ENCODE data around the gene POLR2I. TPM values are rescaled to one million over a fixed set of nuclear protein-coding genes. Genes with fewer than 3 reads are reported as not detected.

Gene POLR2I
- total and polyA plus RNA-seq, 2 of the 13 experiments (the other 11 are each of a cell fraction or from before 2014, with no cell fraction given) = 40.5 to 104 TPM

DNA sequence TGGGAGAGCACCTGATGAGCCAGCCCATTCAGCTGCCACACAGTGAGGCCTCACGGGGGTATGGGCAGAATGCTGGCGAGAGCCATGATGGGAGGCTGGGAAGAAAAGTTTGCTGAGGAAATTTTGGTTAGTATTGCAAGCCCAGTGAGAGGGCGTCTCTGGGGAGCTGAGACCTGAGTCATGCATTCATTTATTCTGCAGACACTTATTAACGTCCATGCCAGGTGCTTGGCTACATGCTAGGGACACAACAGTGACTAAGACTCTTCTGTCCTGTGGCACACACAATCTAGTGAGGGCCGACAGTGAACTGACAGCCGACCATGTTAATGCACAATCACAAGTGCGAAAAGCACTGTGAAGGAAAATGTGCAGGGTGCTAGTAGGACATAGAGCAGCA lies 32.8 kb downstream of the POLR2I start (continued):
- no peak for TF ChIP-seq ZNF335 (CRISPR knock-in tag; IDR thresholded peaks at IDR 0.05)
- no peak for TF ChIP-seq NONO (IDR thresholded peaks at IDR 0.05)
- TF ChIP-seq NONO (CRISPR knock-in tag; conservative IDR thresholded peaks at IDR 0.05) = no peak
- no peak for TF ChIP-seq ELF1 (CRISPR knock-in tag; IDR thresholded peaks at IDR 0.05)
- TF ChIP-seq, protein P1, sequence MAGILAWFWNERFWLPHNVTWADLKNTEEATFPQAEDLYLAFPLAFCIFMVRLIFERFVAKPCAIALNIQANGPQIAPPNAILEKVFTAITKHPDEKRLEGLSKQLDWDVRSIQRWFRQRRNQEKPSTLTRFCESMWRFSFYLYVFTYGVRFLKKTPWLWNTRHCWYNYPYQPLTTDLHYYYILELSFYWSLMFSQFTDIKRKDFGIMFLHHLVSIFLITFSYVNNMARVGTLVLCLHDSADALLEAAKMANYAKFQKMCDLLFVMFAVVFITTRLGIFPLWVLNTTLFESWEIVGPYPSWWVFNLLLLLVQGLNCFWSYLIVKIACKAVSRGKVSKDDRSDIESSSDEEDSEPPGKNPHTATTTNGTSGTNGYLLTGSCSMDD (CRISPR knock-in tag; IDR thresholded peaks at IDR 0.05) = no peak
- TF ChIP-seq, protein P2, sequence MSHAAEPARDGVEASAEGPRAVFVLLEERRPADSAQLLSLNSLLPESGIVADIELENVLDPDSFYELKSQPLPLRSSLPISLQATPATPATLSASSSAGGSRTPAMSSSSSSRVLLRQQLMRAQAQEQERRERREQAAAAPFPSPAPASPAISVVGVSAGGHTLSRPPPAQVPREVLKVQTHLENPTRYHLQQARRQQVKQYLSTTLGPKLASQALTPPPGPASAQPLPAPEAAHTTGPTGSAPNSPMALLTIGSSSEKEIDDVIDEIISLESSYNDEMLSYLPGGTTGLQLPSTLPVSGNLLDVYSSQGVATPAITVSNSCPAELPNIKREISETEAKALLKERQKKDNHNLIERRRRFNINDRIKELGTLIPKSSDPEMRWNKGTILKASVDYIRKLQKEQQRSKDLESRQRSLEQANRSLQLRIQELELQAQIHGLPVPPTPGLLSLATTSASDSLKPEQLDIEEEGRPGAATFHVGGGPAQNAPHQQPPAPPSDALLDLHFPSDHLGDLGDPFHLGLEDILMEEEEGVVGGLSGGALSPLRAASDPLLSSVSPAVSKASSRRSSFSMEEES (CRISPR knock-in tag; IDR thresholded peaks at IDR 0.05) = no peak
- no peak for TF ChIP-seq MAF1 (CRISPR knock-in tag; IDR thresholded peaks at IDR 0.05; ENCODE audit: borderline replicate concordance)
- no peak for TF ChIP-seq TAF15 (IDR thresholded peaks at IDR 0.05; ENCODE audit: low read depth, low read length, poor library complexity, severe bottlenecking)
- TF ChIP-seq KDM6A (CRISPR knock-in tag; IDR thresholded peaks at IDR 0.05; ENCODE audit: low read depth) = no peak
- TF ChIP-seq YEATS2 (CRISPR knock-in tag; IDR thresholded peaks at IDR 0.05; ENCODE audit: borderline replicate concordance) = no peak

DNA sequence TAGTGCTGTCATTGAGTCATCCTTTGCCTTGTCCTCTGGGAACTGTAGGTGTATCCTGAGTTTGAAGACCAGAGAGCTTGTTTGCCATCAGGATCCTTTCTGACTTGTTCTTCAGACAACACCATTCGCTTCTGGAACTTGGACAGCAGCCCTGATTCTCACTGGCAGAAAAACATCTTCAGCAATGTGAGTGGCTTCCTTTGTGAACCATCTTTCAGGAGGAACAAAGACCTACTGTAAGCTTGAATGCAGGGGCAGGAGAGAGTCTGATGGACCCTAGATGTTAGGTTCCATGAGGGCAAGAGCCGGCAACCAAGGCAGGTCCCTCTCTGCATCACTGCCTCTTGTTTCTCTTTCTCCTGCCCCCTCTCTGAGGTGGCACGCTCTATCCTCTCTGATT lies 33.3 kb downstream of the POLR2I start:
- Histone ChIP-seq H3K36me3 (replicated peaks in 1 of 2; ENCODE audit: control insufficient read depth in 1 of 2, insufficient read depth in 2 of 2, low read length in 2 of 2) (peaks cover 15 to 40% of the 10 kb centered on the region in 2 experiments), H4K20me1 (ENCODE audit: insufficient read depth, low read length) (no peaks in the 10 kb centered on the region), H3K27ac (ENCODE audit: extremely low read length, insufficient read depth, low read length) (no peak overlapping the region), H2AFZ (ENCODE audit: low read length) (no peak overlapping the region), H3K79me2 (ENCODE audit: insufficient read depth, low read length) (no peaks in the 10 kb centered on the region), H3K9me3 (ENCODE audit: low read length) (no peaks in the 10 kb centered on the region), H3K4me3 (replicated peaks in 1 of 3; ENCODE audit: insufficient read depth in 1 of 3, low read depth in 2 of 3, low read length in 3 of 3) (no peak overlapping the region), H3K9ac (ENCODE audit: insufficient read depth, low read depth, low read length) (no peak overlapping the region), H3K27me3 (ENCODE audit: control insufficient read depth in 1 of 2, insufficient read depth in 2 of 2, low read length in 2 of 2) (no peaks in the 10 kb centered on the region), H3K4me2 (ENCODE audit: low read depth, low read length) (no peak overlapping the region), H3K4me1 (ENCODE audit: insufficient read depth, low read length) (peaks cover 13% of the 10 kb centered on the region)
- 98% methylated on average over 3 of the region's 3 CpGs for WGBS (ENCODE audit: low lambda C conversion rate)
- BruUV-seq (replicated peaks) = no TSS peak
- CTCF ChIA-PET (ENCODE audit: low intra/inter-chr PET ratio, low total read pairs) = no interaction called here
- in situ Hi-C loops (cut with HindIII; ENCODE audit: extremely low pct_ligation_motif_present, low pct_unique_long_range_greater_than_20kb) (no loop called here), intact Hi-C loops (cut with micrococcal nuclease; ENCODE audit: unreplicated experiment) (no loop called here)
- POLR2A ChIA-PET = no interaction called here
- DNase-seq (ENCODE audit: low spot score) (no peak), ATAC-seq (no peak), FAIRE-seq (no peak)
- TF ChIP-seq, protein P3, sequence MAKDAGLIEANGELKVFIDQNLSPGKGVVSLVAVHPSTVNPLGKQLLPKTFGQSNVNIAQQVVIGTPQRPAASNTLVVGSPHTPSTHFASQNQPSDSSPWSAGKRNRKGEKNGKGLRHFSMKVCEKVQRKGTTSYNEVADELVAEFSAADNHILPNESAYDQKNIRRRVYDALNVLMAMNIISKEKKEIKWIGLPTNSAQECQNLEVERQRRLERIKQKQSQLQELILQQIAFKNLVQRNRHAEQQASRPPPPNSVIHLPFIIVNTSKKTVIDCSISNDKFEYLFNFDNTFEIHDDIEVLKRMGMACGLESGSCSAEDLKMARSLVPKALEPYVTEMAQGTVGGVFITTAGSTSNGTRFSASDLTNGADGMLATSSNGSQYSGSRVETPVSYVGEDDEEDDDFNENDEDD (CRISPR knock-in tag; IDR thresholded peaks at IDR 0.05; ENCODE audit: borderline replicate concordance) = no peak
- TF ChIP-seq, protein P4, sequence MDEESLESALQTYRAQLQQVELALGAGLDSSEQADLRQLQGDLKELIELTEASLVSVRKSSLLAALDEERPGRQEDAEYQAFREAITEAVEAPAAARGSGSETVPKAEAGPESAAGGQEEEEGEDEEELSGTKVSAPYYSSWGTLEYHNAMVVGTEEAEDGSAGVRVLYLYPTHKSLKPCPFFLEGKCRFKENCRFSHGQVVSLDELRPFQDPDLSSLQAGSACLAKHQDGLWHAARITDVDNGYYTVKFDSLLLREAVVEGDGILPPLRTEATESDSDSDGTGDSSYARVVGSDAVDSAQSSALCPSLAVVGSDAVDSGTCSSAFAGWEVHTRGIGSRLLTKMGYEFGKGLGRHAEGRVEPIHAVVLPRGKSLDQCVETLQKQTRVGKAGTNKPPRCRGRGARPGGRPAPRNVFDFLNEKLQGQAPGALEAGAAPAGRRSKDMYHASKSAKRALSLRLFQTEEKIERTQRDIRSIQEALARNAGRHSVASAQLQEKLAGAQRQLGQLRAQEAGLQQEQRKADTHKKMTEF (CRISPR knock-in tag; IDR thresholded peaks at IDR 0.05) = no peak
- TF ChIP-seq PTBP1 (IDR thresholded peaks at IDR 0.05; ENCODE audit: low read depth, low read length, poor library complexity, severe bottlenecking) = no peak
- TF ChIP-seq, protein P5, sequence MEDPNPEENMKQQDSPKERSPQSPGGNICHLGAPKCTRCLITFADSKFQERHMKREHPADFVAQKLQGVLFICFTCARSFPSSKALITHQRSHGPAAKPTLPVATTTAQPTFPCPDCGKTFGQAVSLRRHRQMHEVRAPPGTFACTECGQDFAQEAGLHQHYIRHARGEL (CRISPR knock-in tag; IDR thresholded peaks at IDR 0.05) = no peak
- no peak for TF ChIP-seq RXRA (CRISPR knock-in tag; IDR thresholded peaks at IDR 0.05)
- TF ChIP-seq NRL (CRISPR knock-in tag; IDR thresholded peaks at IDR 0.05; ENCODE audit: borderline replicate concordance) = no peak
- TF ChIP-seq ZNF337 (CRISPR knock-in tag; IDR thresholded peaks at IDR 0.05; ENCODE audit: borderline replicate concordance, low read depth) = no peak
- no peak for TF ChIP-seq FLYWCH1 (CRISPR knock-in tag; IDR thresholded peaks at IDR 0.05)
- no peak for TF ChIP-seq PAF1 (CRISPR knock-in tag; IDR thresholded peaks at IDR 0.05)
